DND-41 (cell line): ENCODE measurements around the gene CCDC121.

Experiments used
- ATAC-seq: fragments of 200-7000 bp; cut with Tn5 transposase; 3 replicates; pipeline ENCODE4 v1.9.1; 2021; ENCODE audit warnings: low read depth; ENCODE audit not compliant: insufficient read depth
- DNase-seq: peaks from one replicate; pipeline ENCODE4 v3.0.0-alpha.2; 2020
- H2AFZ ChIP-seq: 2 replicates; pipeline ENCODE4 v1.6.0; 2012; ENCODE audit warnings: low read depth, low read length
- H3K27ac ChIP-seq: 2 replicates; pipeline ENCODE4 v1.5.1; 2012; ENCODE audit warnings: low read length, inconsistent platforms
- H3K27me3 ChIP-seq: fragments of 200-600 bp; sonication (generic); 2 replicates; pipeline ENCODE4 v1.6.0; 2012; ENCODE audit warnings: low read length, mild to moderate bottlenecking, inconsistent platforms; ENCODE audit not compliant: insufficient read depth, poor library complexity
- H3K36me3 ChIP-seq: 2 replicates; pipeline ENCODE4 v1.5.1; 2012; ENCODE audit warnings: low read length, inconsistent platforms; ENCODE audit not compliant: insufficient read depth
- H3K4me1 ChIP-seq: 2 replicates; pipeline ENCODE4 v1.5.1; 2012; ENCODE audit warnings: mild to moderate bottlenecking, low read length; ENCODE audit not compliant: insufficient read depth
- H3K4me2 ChIP-seq: 2 replicates; pipeline ENCODE4 v1.6.0; 2012; ENCODE audit warnings: mild to moderate bottlenecking, moderate library complexity, low read length, inconsistent platforms; ENCODE audit not compliant: insufficient read depth
- H3K4me3 ChIP-seq, 2 experiments: fragments of 200-600 bp in 1 of 2; shearing (Covaris generic) in 1 of 2; 2 replicates each; pipeline ENCODE4 v1.5.1; 2012 to 2016; ENCODE audit warnings: inconsistent platforms in 2 of 2, low read length in 2 of 2, mild to moderate bottlenecking in 2 of 2, low read depth in 1 of 2, moderate library complexity in 1 of 2
- H3K79me2 ChIP-seq: 2 replicates; pipeline ENCODE4 v1.6.0; 2012; ENCODE audit warnings: low read length, inconsistent platforms; ENCODE audit not compliant: insufficient read depth
- H3K9ac ChIP-seq: 2 replicates; pipeline ENCODE4 v1.6.0; 2012; ENCODE audit warnings: low read depth, mild to moderate bottlenecking, inconsistent platforms, low read length, moderate library complexity
- H3K9me3 ChIP-seq: 2 replicates; pipeline ENCODE4 v1.5.1; 2012; ENCODE audit warnings: low read length, moderate library complexity, mild to moderate bottlenecking, inconsistent platforms; ENCODE audit not compliant: insufficient read depth, severe bottlenecking
- H4K20me1 ChIP-seq: 2 replicates; pipeline ENCODE4 v1.6.0; 2012; ENCODE audit warnings: low read length; ENCODE audit not compliant: insufficient read depth
- EZH2 ChIP-seq: IDR thresholded peaks from 3 replicates; pipeline ENCODE4 v1.6.1; 2012; ENCODE audit warnings: borderline replicate concordance, low read depth, mild to moderate bottlenecking, moderate library complexity, low read length, inconsistent platforms; ENCODE audit not compliant: severe bottlenecking
- TF ChIP-seq, protein P1 (sequence below): IDR thresholded peaks from 2 replicates; pipeline ENCODE4 v1.5.1; 2012; ENCODE audit warnings: borderline replicate concordance, low read length, moderate library complexity, mild to moderate bottlenecking; ENCODE audit not compliant: poor library complexity, severe bottlenecking; ENCODE audit errors: extremely low read depth

CCDC121 gene

DNA sequence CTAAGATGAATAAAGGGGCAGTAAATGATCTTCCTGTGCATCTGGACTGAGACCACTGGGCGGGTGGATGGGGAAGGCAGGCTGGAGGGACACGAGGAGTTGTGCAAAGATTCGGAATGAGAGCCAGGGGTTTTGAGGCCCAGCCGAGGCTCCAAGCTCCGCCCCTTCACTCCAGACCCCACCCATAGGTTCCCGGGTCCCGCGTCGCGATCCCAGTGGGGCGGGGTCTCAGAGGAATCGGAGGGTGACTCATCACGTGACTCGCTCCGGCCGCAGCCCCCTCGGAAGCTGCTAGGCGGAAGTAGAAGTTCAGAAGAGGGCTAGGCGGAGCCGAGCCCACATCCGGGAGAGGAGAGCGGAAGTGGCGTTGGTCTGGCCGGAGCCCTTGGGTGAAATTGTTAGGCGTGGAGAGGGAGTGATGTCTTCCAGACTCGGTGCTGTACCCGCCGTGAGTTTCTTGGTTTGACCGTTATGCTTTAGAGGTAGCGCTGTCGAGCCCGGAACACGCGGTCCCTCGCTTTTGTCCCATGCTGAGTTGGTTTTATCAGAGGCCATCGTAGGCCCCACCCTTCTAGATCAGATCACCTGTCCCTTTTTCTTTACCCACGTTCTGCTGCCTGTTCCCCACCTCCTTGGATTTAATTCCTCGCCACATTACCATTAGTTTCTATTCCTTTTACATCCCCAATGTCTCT, 46.0 kb downstream of the CCDC121 start, which contains the start of gene ZNF512:
Gene ZNF512, plus strand, starts transcription at position 348 of the 695 bp plus-strand sequence. Its CDS starts 71 bp downstream, at position 419.
- H2AFZ ChIP-seq, result peak within 1 kb of the TSS; percentile 77
- H3K4me2 ChIP-seq, result peak within 1 kb of the TSS; percentile 78
- peaks cover 25% of the 10 kb centered on the region for H3K4me1 ChIP-seq
- H3K27ac ChIP-seq, result peak within 1 kb of the TSS; percentile 56
- peaks cover 5% of the 10 kb centered on the region; the same call in 1 of the 2 replicates for H4K20me1 ChIP-seq
- peaks cover 49% of the 10 kb centered on the region for H3K79me2 ChIP-seq
- H3K4me3 ChIP-seq, result peak within 1 kb of the TSS; percentile 25 to 61; a peak in 3 of 4 replicates
- H3K27me3 ChIP-seq, result peaks cover 3% of the 10 kb centered on the region
- H3K36me3 ChIP-seq, result no peaks in the 10 kb centered on the region
- DNase-seq (peak; percentile 88), ATAC-seq (peak; percentile 91)
- H3K9ac ChIP-seq, result peak within 1 kb of the TSS; percentile 53
- no peaks in the 10 kb centered on the region for H3K9me3 ChIP-seq
- TF ChIP-seq EZH2, result no peak
- TF ChIP-seq, protein P1, sequence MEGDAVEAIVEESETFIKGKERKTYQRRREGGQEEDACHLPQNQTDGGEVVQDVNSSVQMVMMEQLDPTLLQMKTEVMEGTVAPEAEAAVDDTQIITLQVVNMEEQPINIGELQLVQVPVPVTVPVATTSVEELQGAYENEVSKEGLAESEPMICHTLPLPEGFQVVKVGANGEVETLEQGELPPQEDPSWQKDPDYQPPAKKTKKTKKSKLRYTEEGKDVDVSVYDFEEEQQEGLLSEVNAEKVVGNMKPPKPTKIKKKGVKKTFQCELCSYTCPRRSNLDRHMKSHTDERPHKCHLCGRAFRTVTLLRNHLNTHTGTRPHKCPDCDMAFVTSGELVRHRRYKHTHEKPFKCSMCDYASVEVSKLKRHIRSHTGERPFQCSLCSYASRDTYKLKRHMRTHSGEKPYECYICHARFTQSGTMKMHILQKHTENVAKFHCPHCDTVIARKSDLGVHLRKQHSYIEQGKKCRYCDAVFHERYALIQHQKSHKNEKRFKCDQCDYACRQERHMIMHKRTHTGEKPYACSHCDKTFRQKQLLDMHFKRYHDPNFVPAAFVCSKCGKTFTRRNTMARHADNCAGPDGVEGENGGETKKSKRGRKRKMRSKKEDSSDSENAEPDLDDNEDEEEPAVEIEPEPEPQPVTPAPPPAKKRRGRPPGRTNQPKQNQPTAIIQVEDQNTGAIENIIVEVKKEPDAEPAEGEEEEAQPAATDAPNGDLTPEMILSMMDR, result peak; percentile 13

GRCh38 chr2:27582129-27582694, 46.6 kb downstream of the CCDC121 start:
- peak overlapping the region in 1 of 2 experiments; percentile 61; a peak in 2 of 4 replicates for H3K4me3 ChIP-seq
- H3K4me1 ChIP-seq, result peaks cover 25% of the 10 kb centered on the region
- H3K9ac ChIP-seq, result peak overlapping the region; percentile 53
- H3K4me2 ChIP-seq, result peak overlapping the region; percentile 78
- H3K36me3 ChIP-seq, result no peaks in the 10 kb centered on the region
- peaks cover 43% of the 10 kb centered on the region for H3K79me2 ChIP-seq
- peaks cover 5% of the 10 kb centered on the region; the same call in 1 of the 2 replicates for H4K20me1 ChIP-seq
- DNase-seq, result no peak
- no peak for ATAC-seq
- H2AFZ ChIP-seq, result peak overlapping the region; percentile 77
- peak overlapping the region; percentile 55 for H3K27ac ChIP-seq
- no peaks in the 10 kb centered on the region for H3K9me3 ChIP-seq
- TF ChIP-seq, protein P1, result no peak
- TF ChIP-seq EZH2, result no peak
- H3K27me3 ChIP-seq, result peaks cover 3% of the 10 kb centered on the region

GRCh38 chr2:27581417-27582128, 47.2 kb downstream of the CCDC121 start:
- no peak overlapping the region for H3K4me2 ChIP-seq
- H3K36me3 ChIP-seq, result no peaks in the 10 kb centered on the region
- TF ChIP-seq, protein P1, result no peak
- TF ChIP-seq EZH2, result no peak
- no peak overlapping the region for H3K9ac ChIP-seq
- H3K4me1 ChIP-seq, result peaks cover 25% of the 10 kb centered on the region
- no peak overlapping the region for H3K4me3 ChIP-seq
- peaks cover 36% of the 10 kb centered on the region for H3K79me2 ChIP-seq
- no peaks in the 10 kb centered on the region for H3K9me3 ChIP-seq
- peak overlapping the region; percentile 77 for H2AFZ ChIP-seq
- H4K20me1 ChIP-seq, result peaks cover 5% of the 10 kb centered on the region; the same call in 1 of the 2 replicates
- peaks cover 3% of the 10 kb centered on the region for H3K27me3 ChIP-seq
- ATAC-seq (no peak), DNase-seq (no peak)
- H3K27ac ChIP-seq, result no peak overlapping the region
